Measurements from ENCODE around the gene GASK1A. TPM values are rescaled to one million over a fixed set of nuclear protein-coding genes. Genes with fewer than 3 reads are reported as not detected.
A peak's percentile ranks its signal among the peaks of the same experiment; 100 is the strongest.

Gene GASK1A
- total RNA-seq, 1 experiment from 2014 or later: not detected

DNA sequence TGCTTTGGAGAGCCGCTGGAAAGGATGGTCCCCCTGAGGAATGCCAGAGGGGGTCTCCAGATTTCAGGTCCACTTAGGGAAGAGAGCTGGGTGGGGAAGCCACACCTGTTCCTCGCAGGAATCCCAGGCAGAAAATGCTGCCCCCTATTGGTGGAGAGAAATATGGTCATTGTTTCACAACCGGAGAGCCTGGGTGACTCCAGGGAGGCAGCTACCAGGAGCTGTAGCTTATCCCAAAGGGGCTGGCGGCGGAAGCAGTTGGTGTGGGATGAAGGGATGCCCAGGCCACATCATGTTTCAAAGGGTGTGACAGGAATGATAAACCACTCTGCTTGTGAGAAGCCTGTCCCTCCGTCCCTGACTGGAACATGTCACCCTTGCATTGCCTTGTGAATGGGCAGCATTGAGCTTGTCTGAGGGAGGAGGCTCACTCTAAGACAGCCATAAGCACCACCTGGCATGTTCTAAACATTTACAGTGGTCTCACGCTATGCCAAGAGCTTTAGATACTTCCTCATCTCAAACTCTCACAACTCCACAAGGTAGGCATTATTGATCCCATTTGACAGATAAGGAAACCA lies 92.3 kb downstream of the GASK1A start:
- Histone ChIP-seq H3K9me3 (ENCODE audit: insufficient read depth, low read depth) (no peaks in the 10 kb centered on the region), H2AFZ (no peak overlapping the region), H3K4me2 (no peak overlapping the region), H3K79me2 (ENCODE audit: low read depth) (no peaks in the 10 kb centered on the region), H3K36me3 (ENCODE audit: low read depth) (no peaks in the 10 kb centered on the region), H4K20me1 (ENCODE audit: insufficient read depth) (no peaks in the 10 kb centered on the region), H3K4me1 (replicated peaks; ENCODE audit: insufficient read depth) (peaks cover 4% of the 10 kb centered on the region), H3F3A (ENCODE audit: insufficient read depth, low read depth) (no peaks in the 10 kb centered on the region), H3K4me3 (no peak overlapping the region), H3K27me3 (ENCODE audit: insufficient read depth, low read depth) (no peaks in the 10 kb centered on the region), H3K9me2 (ENCODE audit: insufficient read depth) (no peaks in the 10 kb centered on the region), H3K27ac (no peak overlapping the region)
- intact Hi-C loops (cut with micrococcal nuclease; ENCODE audit: unreplicated experiment): no loop called here
- CTCF ChIA-PET: no interaction called here
- BruUV-seq (replicated peaks): no TSS peak
- no peak for DNase-seq
- POLR2A ChIA-PET (ENCODE audit: unreplicated experiment): no interaction called here
- TF ChIP-seq EZH2 (IDR thresholded peaks at IDR 0.05; ENCODE audit: low read depth): no peak
- TF ChIP-seq CTCF (conservative IDR thresholded peaks at IDR 0.05): peak; percentile 67

DNA sequence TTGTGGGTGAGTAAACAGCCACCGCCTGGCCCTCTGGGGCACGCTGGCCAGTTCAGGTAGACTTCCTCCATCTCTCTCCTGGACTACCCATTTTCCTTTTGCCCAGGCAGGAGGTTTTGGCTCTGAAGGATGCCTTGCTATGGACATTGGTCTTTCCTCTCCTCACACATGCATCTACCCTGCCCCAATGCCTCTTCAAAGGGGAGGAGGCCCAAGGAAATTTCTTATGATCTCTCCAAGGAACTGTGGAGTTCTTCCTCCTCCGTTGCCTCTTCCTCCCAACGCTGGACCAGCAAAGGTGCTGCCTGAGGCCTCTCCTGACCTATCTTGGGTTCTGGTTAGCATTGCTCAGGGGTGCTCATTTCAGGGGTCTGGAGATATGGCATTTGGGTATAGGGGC lies 93.2 kb downstream of the GASK1A start:
- BruUV-seq (replicated peaks): no TSS peak
- no peaks in the 10 kb centered on the region for H3K9me2 ChIP-seq (ENCODE audit: insufficient read depth)
- H3K79me2 ChIP-seq (ENCODE audit: low read depth): no peaks in the 10 kb centered on the region
- ChIA-PET POLR2A (ENCODE audit: unreplicated experiment) (no interaction called here), CTCF (no interaction called here)
- H3K27ac ChIP-seq: no peak overlapping the region
- no peak for DNase-seq
- H3K9me3 ChIP-seq (ENCODE audit: insufficient read depth, low read depth): no peaks in the 10 kb centered on the region
- no peaks in the 10 kb centered on the region for H4K20me1 ChIP-seq (ENCODE audit: insufficient read depth)
- no peak overlapping the region for H2AFZ ChIP-seq
- H3K36me3 ChIP-seq (ENCODE audit: low read depth): no peaks in the 10 kb centered on the region
- H3K4me1 ChIP-seq (replicated peaks; ENCODE audit: insufficient read depth): peaks cover 10% of the 10 kb centered on the region
- intact Hi-C loops (cut with micrococcal nuclease; ENCODE audit: unreplicated experiment): no loop called here
- TF ChIP-seq EZH2 (IDR thresholded peaks at IDR 0.05; ENCODE audit: low read depth) (no peak), CTCF (conservative IDR thresholded peaks at IDR 0.05) (no peak)
- H3K4me3 ChIP-seq: no peak overlapping the region
- H3K27me3 ChIP-seq (ENCODE audit: insufficient read depth, low read depth): no peaks in the 10 kb centered on the region
- H3F3A ChIP-seq (ENCODE audit: insufficient read depth, low read depth): no peaks in the 10 kb centered on the region
- H3K4me2 ChIP-seq: no peak overlapping the region

DNA sequence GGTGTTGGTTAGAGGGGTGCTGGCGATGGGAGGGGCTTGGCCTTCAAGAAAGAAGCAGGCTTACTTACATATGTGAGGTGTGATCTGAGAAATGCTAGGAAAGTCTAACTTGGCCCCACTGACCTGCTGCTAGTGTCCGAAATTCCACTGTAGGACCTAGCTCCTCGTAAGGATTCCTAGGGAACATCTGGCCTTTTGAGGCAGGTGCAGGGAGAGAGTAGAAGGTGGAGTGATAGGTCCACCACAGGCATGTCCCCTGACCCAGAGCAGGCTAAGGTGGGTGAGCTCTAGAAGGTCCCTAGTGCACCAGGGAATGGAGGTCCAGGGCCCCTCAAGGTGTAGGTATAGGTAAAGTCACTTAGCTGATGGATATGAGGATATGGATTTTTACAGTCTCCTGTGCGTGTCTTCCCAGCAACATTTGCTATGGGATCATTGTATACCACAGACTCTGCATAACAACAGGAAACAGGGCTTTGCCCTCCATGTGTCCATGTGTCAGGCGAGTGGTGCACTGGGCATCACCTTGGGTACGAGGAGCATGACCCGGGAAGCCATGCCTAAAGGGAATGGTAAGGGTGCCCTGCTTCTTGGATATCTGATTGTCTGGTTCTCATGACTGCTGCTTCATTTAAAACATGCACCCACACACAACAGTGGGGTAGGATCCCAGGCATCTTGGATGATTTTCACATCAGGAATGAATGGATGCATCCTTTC lies 94.2 kb downstream of the GASK1A start:
- TF ChIP-seq EZH2 (IDR thresholded peaks at IDR 0.05; ENCODE audit: low read depth): no peak
- TF ChIP-seq CTCF (conservative IDR thresholded peaks at IDR 0.05): no peak
- H3K4me3 ChIP-seq: no peak overlapping the region
- H3K27ac ChIP-seq: no peak overlapping the region
- no peaks in the 10 kb centered on the region for H3K36me3 ChIP-seq (ENCODE audit: low read depth)
- no peaks in the 10 kb centered on the region for H3K79me2 ChIP-seq (ENCODE audit: low read depth)
- no peaks in the 10 kb centered on the region for H3K9me3 ChIP-seq (ENCODE audit: insufficient read depth, low read depth)
- H3K27me3 ChIP-seq (ENCODE audit: insufficient read depth, low read depth): no peaks in the 10 kb centered on the region
- CTCF ChIA-PET: no interaction called here
- BruUV-seq (replicated peaks): no TSS peak
- H3F3A ChIP-seq (ENCODE audit: insufficient read depth, low read depth): no peaks in the 10 kb centered on the region
- POLR2A ChIA-PET (ENCODE audit: unreplicated experiment): no interaction called here
- no peak overlapping the region for H2AFZ ChIP-seq
- H4K20me1 ChIP-seq (ENCODE audit: insufficient read depth): no peaks in the 10 kb centered on the region
- H3K4me2 ChIP-seq: no peak overlapping the region
- intact Hi-C loops (cut with micrococcal nuclease; ENCODE audit: unreplicated experiment): no loop called here
- peaks cover 10% of the 10 kb centered on the region for H3K4me1 ChIP-seq (replicated peaks; ENCODE audit: insufficient read depth)
- H3K9me2 ChIP-seq (ENCODE audit: insufficient read depth): no peaks in the 10 kb centered on the region
- DNase-seq: no peak

Measured in PC-9 (cell line).